Measurements from ENCODE around the gene NDUFS6.

GRCh38 chr5:1832511-1833250 is 31.5 kb downstream of the NDUFS6 start:
- TF ChIP-seq CTCF (IDR thresholded peaks at IDR 0.05) (no peak), POLR2A (IDR thresholded peaks at IDR 0.05) (no peak)
